ENCODE results near the gene TDP1. TPM values are rescaled to one million over a fixed set of nuclear protein-coding genes. Genes with fewer than 3 reads are reported as not detected.

Gene TDP1
- total RNA-seq, 2 experiments from 2014 or later = 65.9 to 75.3 TPM

- Histone ChIP-seq H3K36me3 (ENCODE audit: insufficient read depth, low read length) (no peaks in the 10 kb centered on the region), H3K79me2 (ENCODE audit: insufficient read depth, low read depth, low read length) (no peaks in the 10 kb centered on the region), H3K27ac (ENCODE audit: low read depth, low read length, poor library complexity, severe bottlenecking) (no peak overlapping the region), H3K9me3 (ENCODE audit: low read length) (no peaks in the 10 kb centered on the region), H2AFZ (ENCODE audit: low read length) (no peak overlapping the region), H3K4me1 (ENCODE audit: insufficient read depth, low read length, poor library complexity, severe bottlenecking) (peaks cover 3% of the 10 kb centered on the region), H3K9me2 (ENCODE audit: insufficient read depth, low read length) (no peaks in the 10 kb centered on the region), H3K4me3 (ENCODE audit: low read depth, low read length, poor library complexity, severe bottlenecking) (no peak overlapping the region), H4K20me1 (ENCODE audit: insufficient read depth, low read length) (no peaks in the 10 kb centered on the region), H3K4me2 (ENCODE audit: low read length) (no peak overlapping the region)
- ChIA-PET POLR2A (interaction anchor here (1.0 kb wide), 1 partner anchor 492 kb away, joined by 3 read pairs; no protein-coding TSS in a partner anchor), CTCF (ENCODE audit: unreplicated experiment) (no interaction called here)
- no peak for DNase-seq (ENCODE audit: low spot score)
- BruUV-seq (replicated peaks) = no TSS peak
- intact Hi-C loops (cut with micrococcal nuclease; ENCODE audit: unreplicated experiment) = no loop called here
- no peak for TF ChIP-seq EZH2phosphoT487 (IDR thresholded peaks at IDR 0.05; ENCODE audit: borderline replicate concordance, low read depth, low read length)
Observed at GRCh38 chr14:89907655-89908054, 48.1 kb upstream of the TDP1 start.

DNA sequence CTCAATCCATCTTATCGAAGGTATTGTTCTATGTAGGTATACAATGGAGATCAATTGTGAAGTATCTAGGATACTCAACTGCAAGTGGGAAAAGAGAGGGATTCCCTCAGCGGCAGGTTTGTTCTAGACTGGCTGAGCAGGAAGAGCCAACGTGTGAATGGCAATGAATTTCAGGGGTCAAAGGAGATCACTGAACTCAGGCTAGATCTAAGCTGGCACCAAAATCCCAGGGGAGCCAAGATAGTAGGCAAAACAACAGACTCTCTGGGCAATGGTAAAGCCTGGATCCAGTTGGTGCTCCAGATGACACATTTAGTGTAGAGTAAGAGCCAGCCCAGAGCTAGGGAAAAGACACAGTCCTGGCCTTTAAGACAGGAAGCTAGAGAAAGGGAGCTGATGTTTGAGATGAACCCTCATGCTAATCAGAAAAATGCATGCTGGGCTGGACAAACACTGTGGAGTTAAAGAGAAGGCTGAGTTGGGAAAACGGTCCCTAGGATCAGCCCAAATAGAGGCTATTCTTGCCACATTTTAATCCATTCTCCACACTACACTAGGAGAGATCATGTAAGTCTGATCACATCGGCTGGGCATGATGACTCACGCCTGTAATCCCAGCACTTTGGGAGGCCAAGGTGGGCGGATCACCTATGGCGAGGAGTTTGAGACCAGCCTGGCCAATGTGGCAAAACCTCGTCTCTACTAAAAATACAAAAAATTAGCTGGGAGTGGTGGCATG is 46.8 kb upstream of the TDP1 start:
- no peaks in the 10 kb centered on the region for H3K36me3 ChIP-seq (ENCODE audit: insufficient read depth, low read length)
- POLR2A ChIA-PET = interaction anchor here (0.7 to 1.0 kb wide), 2 partner anchors 483 to 493 kb away, joined by 3 read pairs; no protein-coding TSS in a partner anchor
- no peaks in the 10 kb centered on the region for H3K9me2 ChIP-seq (ENCODE audit: insufficient read depth, low read length)
- intact Hi-C loops (cut with micrococcal nuclease; ENCODE audit: unreplicated experiment) = no loop called here
- H3K4me2 ChIP-seq (ENCODE audit: low read length) = no peak overlapping the region
- H3K27ac ChIP-seq (ENCODE audit: low read depth, low read length, poor library complexity, severe bottlenecking) = no peak overlapping the region
- no peak overlapping the region for H2AFZ ChIP-seq (ENCODE audit: low read length)
- H3K9me3 ChIP-seq (ENCODE audit: low read length) = no peaks in the 10 kb centered on the region
- TF ChIP-seq EZH2phosphoT487 (IDR thresholded peaks at IDR 0.05; ENCODE audit: borderline replicate concordance, low read depth, low read length) = no peak
- TF ChIP-seq, protein P1, sequence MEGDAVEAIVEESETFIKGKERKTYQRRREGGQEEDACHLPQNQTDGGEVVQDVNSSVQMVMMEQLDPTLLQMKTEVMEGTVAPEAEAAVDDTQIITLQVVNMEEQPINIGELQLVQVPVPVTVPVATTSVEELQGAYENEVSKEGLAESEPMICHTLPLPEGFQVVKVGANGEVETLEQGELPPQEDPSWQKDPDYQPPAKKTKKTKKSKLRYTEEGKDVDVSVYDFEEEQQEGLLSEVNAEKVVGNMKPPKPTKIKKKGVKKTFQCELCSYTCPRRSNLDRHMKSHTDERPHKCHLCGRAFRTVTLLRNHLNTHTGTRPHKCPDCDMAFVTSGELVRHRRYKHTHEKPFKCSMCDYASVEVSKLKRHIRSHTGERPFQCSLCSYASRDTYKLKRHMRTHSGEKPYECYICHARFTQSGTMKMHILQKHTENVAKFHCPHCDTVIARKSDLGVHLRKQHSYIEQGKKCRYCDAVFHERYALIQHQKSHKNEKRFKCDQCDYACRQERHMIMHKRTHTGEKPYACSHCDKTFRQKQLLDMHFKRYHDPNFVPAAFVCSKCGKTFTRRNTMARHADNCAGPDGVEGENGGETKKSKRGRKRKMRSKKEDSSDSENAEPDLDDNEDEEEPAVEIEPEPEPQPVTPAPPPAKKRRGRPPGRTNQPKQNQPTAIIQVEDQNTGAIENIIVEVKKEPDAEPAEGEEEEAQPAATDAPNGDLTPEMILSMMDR (conservative IDR thresholded peaks at IDR 0.05; ENCODE audit: low read length) = no peak
- no peaks in the 10 kb centered on the region for H4K20me1 ChIP-seq (ENCODE audit: insufficient read depth, low read length)
- CTCF ChIA-PET (ENCODE audit: unreplicated experiment) = interaction anchor here (0.5 kb wide), 1 partner anchor 8 kb away, joined by 3 read pairs; no protein-coding TSS in a partner anchor
- no peak for DNase-seq (ENCODE audit: low spot score)
- no peaks in the 10 kb centered on the region for H3K79me2 ChIP-seq (ENCODE audit: insufficient read depth, low read depth, low read length)
- no peak overlapping the region for H3K4me3 ChIP-seq (ENCODE audit: low read depth, low read length, poor library complexity, severe bottlenecking)
- H3K4me1 ChIP-seq (ENCODE audit: insufficient read depth, low read length, poor library complexity, severe bottlenecking) = no peaks in the 10 kb centered on the region
- BruUV-seq (replicated peaks) = no TSS peak

DNA sequence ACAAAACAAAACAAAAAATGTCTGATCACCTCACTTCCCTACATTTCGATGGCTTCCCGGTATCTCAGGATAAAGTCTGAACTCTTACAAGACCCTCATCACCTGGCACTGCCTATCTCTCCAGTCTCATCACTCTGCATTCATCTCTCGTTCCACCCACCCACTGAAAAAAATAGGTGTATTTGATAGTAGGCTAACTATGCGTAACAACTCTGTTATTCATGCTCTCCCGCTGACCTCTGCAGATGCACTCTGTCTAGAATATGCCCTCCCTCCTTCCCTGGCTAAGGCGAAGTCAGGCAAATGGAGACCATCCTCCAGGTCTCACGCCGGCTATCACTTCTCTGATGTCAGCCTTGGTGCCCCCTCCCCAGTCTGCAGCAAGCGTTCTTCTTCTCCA is 46.1 kb upstream of the TDP1 start:
- Histone ChIP-seq H3K79me2 (ENCODE audit: insufficient read depth, low read depth, low read length) (no peaks in the 10 kb centered on the region), H3K4me2 (ENCODE audit: low read length) (no peak overlapping the region), H3K4me1 (ENCODE audit: insufficient read depth, low read length, poor library complexity, severe bottlenecking) (no peaks in the 10 kb centered on the region), H4K20me1 (ENCODE audit: insufficient read depth, low read length) (no peaks in the 10 kb centered on the region), H3K36me3 (ENCODE audit: insufficient read depth, low read length) (no peaks in the 10 kb centered on the region), H3K27ac (ENCODE audit: low read depth, low read length, poor library complexity, severe bottlenecking) (no peak overlapping the region), H3K9me2 (ENCODE audit: insufficient read depth, low read length) (no peaks in the 10 kb centered on the region), H3K4me3 (ENCODE audit: low read depth, low read length, poor library complexity, severe bottlenecking) (no peak overlapping the region), H2AFZ (ENCODE audit: low read length) (no peak overlapping the region), H3K9me3 (ENCODE audit: low read length) (no peaks in the 10 kb centered on the region)
- no peak for DNase-seq (ENCODE audit: low spot score)
- POLR2A ChIA-PET = no interaction called here
- intact Hi-C loops (cut with micrococcal nuclease; ENCODE audit: unreplicated experiment) = no loop called here
- CTCF ChIA-PET (ENCODE audit: unreplicated experiment) = no interaction called here
- BruUV-seq (replicated peaks) = no TSS peak
- no peak for TF ChIP-seq EZH2phosphoT487 (IDR thresholded peaks at IDR 0.05; ENCODE audit: borderline replicate concordance, low read depth, low read length)
- TF ChIP-seq, protein P1 (conservative IDR thresholded peaks at IDR 0.05; ENCODE audit: low read length) = no peak
